ENCODE results near the gene NAV1.

GRCh38 chr1:201552941-201553351 is 14.0 kb downstream of the NAV1 start:
- TF ChIP-seq CTCF (IDR thresholded peaks at IDR 0.05) (no peak), POLR2A (IDR thresholded peaks at IDR 0.05) (no peak)
